Measurements from ENCODE around the gene CNTRL. TPM values are rescaled to one million over a fixed set of nuclear protein-coding genes. Genes with fewer than 3 reads are reported as not detected.

The CNTRL gene
- total RNA-seq, 1 experiment from 2014 or later: 11.6 TPM

DNA sequence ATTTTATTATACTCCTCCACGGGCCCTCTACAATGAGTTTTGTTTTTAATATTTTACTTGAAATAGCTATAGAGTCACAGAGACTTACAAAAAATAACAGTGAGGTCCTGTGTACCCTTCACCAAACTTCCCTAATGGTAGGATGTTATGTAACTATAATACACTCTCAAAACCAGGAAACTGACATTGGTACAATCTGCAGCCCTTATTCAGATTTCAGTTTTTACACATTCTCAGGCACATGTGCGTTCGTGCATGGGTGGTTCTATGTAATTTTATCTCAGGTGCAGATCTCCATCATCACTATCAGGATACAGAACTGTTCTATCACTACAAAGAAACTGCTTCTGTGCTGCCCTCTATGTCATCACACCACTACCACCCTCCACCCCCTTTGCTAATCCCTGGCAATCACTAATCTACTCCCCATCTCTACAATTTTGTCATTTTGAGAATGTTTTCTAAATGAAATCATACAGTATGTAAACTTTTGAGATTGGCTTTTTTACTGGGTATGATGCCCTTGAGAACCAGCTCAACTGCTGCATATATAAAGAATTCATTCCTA is 110.5 kb downstream of the CNTRL start:
- H3K27ac ChIP-seq (ENCODE audit: insufficient read length, low read depth, low read length): no peak overlapping the region
- H3K4me1 Mint-ChIP-seq: 0 out of 4 replicates have a peak, but pooled peaks cover 0 to 3% of the 10 kb centered on the region in 2 experiments

More for the DNA sequence above, 110.5 kb downstream of the CNTRL start:
- Histone ChIP-seq H3K4me1 (ENCODE audit: insufficient read depth, low read length) (no peaks in the 10 kb centered on the region; the same call in 1 of the 2 replicates), H2AFZ (ENCODE audit: low read length) (no peak overlapping the region), H3K4ac (ENCODE audit: low read depth, low read length) (no peak overlapping the region), H4K5ac (ENCODE audit: insufficient read length, low read depth, low read length) (no peak overlapping the region), H3K56ac (ENCODE audit: insufficient read length, low read depth, low read length) (no peak overlapping the region), H2BK12ac (ENCODE audit: insufficient read length, low read depth, low read length) (no peak overlapping the region), H3T11ph (ENCODE audit: low read length) (no peak overlapping the region), H2BK5ac (ENCODE audit: insufficient read length, low read length) (no peak overlapping the region), H3K9me3 (ENCODE audit: control insufficient read depth, low read depth, low read length) (no peaks in the 10 kb centered on the region), H3K18ac (ENCODE audit: insufficient read length, low read depth, low read length) (no peak overlapping the region), H2BK15ac (ENCODE audit: low read depth, low read length) (no peak overlapping the region), H3K4me2 (ENCODE audit: insufficient read depth, insufficient read length, low read length) (no peak overlapping the region), H2BK120ac (ENCODE audit: low read depth, low read length, poor library complexity, severe bottlenecking) (no peak overlapping the region), H3K23me2 (ENCODE audit: insufficient read length, low read depth, low read length, poor library complexity, severe bottlenecking) (no peaks in the 10 kb centered on the region), H3K79me2 (ENCODE audit: insufficient read depth, low read length) (peaks cover 5% of the 10 kb centered on the region; the same call in 1 of the 2 replicates), H2BK20ac (ENCODE audit: low read depth, low read length, poor library complexity, severe bottlenecking) (no peak overlapping the region), H3K79me1 (ENCODE audit: insufficient read depth, low read depth, low read length, poor library complexity, severe bottlenecking) (no peaks in the 10 kb centered on the region), H3K27me3 (ENCODE audit: insufficient read depth, low read length) (no peaks in the 10 kb centered on the region), H4K91ac (ENCODE audit: insufficient read length, low read depth, low read length) (no peak overlapping the region), H3K14ac (ENCODE audit: insufficient read depth, low read length) (no peak overlapping the region), H3K23ac (ENCODE audit: insufficient read length, low read depth, low read length) (no peak overlapping the region), H2AK5ac (ENCODE audit: insufficient read length, low read length) (no peak overlapping the region), H4K8ac (replicated peaks; ENCODE audit: insufficient read length, low read depth, low read length) (no peak overlapping the region), H3K9ac (ENCODE audit: extremely low read depth, insufficient read length, low read length) (no peak overlapping the region), H4K20me1 (ENCODE audit: control insufficient read depth, insufficient read depth, insufficient read length) (no peaks in the 10 kb centered on the region)
- no peaks in the 10 kb centered on the region for H3K27me3 Mint-ChIP-seq (ENCODE audit: low read depth)
- H3K9me3 Mint-ChIP-seq: no peaks in the 10 kb centered on the region
- WGBS (ENCODE audit: extremely low coverage, insufficient read length, low lambda C conversion rate): no CpG with 5 or more reads among the region's 3 CpGs
- no peak overlapping the region for H3K27ac Mint-ChIP-seq
- no peak for DNase-seq
- TF ChIP-seq, protein P1, sequence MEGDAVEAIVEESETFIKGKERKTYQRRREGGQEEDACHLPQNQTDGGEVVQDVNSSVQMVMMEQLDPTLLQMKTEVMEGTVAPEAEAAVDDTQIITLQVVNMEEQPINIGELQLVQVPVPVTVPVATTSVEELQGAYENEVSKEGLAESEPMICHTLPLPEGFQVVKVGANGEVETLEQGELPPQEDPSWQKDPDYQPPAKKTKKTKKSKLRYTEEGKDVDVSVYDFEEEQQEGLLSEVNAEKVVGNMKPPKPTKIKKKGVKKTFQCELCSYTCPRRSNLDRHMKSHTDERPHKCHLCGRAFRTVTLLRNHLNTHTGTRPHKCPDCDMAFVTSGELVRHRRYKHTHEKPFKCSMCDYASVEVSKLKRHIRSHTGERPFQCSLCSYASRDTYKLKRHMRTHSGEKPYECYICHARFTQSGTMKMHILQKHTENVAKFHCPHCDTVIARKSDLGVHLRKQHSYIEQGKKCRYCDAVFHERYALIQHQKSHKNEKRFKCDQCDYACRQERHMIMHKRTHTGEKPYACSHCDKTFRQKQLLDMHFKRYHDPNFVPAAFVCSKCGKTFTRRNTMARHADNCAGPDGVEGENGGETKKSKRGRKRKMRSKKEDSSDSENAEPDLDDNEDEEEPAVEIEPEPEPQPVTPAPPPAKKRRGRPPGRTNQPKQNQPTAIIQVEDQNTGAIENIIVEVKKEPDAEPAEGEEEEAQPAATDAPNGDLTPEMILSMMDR (conservative IDR thresholded peaks at IDR 0.05): no peak
- H3K4me3 Mint-ChIP-seq: no peak overlapping the region
- peaks cover 2 to 34% (median 20%) of the 10 kb centered on the region in 3 experiments; a peak in 5 of 7 replicates for H3K36me3 Mint-ChIP-seq (ENCODE audit: insufficient read depth in 1 of 3, low read depth in 3 of 3)
